GM18519 (cell line): Measurements from ENCODE around the gene PBX4.

Source experiments
- ATAC-seq: cut with Tn5 transposase; IDR thresholded peaks from one replicate; pipeline ENCODE4 v1.9.1; 2021; ENCODE audit warnings: mild to moderate bottlenecking, moderate library complexity; ENCODE audit not compliant: unreplicated experiment, low FRiP score

PBX4 gene

DNA sequence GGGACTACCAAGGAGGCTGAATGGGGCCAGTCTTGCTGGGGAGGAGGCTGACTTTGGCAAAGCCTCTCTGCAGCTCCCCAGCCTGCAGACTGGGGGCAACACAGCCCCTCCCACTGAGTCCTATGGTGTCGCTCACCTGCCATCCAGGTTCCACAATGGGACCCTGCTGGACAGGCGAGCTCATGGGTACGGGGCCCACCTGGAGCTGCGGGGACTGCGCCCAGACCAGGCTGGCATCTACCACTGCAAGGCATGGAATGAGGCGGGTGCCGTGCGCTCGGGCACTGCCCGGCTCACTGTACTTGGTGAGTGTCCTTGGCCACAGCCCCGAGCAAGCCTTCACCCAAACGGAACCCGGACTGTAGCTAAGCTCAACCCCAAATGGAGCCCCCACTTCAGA, 75.4 kb downstream of the PBX4 start:
- ATAC-seq = no peak

GRCh38 chr19:19542507-19542906, 76.0 kb downstream of the PBX4 start:
- no peak for ATAC-seq

DNA sequence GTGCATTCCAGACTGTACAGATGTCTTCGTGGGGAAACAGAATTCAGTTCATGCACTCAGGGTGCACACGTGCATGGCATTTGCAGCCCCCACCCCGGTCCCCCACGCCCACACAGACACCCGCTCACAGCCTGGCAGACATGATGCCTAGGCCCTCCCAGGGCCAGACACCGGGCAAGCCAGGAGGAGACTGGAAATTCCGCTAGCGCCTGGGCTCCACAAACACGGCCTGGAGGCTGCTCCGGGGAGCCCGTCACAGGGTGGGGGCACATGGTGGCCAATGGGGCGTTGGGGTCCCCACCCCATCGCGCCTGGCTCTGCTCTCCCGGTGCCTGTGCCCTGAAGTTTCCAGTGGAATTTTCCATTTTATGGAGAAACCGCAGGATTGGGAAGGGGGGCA, 76.9 kb downstream of the PBX4 start:
- ATAC-seq = no peak

DNA sequence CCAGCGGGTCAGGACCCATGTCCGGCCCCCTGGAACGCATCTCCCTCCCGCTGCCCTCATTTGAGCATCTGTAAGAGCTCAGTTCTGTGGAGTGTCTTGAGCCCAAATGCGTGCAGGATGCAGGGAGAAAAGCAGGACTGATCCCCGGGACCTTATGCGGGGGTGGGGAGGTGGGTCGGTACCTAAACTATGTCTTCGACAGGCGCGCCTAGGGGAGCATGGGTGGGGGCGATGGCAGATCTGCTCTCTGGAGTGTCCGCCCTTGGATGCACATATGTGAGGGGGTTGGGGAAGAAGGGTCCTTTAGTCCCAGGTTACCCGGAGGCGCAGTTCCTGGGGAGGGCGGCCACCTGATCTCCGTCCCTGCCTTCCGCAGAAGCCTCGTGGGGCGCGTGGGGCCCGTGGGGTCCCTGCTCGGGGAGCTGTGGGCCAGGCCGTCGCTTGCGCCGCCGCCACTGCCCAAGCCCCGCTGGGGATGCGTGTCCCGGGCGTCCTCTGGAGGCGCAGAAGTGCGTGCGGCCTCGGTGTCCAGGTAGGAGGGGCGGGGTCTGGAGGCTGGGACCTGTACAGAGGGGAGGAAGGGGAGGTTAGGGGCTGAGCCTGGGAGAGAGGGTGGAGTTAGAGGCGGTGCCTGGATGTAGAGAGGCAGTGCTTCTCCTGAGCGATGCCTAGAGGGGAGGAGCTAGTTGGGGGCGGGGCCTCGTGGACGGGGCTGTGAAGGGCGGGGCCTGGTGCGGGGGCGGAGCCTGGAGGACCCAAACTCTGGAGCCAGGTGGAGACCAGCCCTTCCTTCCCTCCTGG, 77.6 kb downstream of the PBX4 start:
- ATAC-seq = no peak

- ATAC-seq = no peak
These were observed 78.3 kb downstream of the PBX4 start for GRCh38 chr19:19540064-19540714.

DNA sequence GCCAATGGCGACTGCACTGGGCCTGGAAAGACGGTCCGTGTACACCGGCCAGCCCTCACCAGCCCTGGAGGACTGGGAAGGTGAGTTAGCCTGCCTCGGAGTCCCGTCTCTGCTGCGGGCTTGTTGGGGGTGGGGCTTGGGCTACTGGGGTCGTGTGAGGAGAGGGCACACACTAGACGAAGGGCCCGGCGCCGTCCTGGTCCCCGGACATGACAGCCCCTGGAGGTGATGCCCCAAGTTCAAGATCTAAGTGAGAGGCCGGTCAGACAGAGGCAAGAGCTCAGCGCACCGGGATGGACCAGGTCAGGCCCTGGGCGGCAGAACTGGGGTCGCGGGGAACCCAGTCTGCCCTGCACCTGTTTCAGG, 78.8 kb downstream of the PBX4 start:
- no peak for ATAC-seq

DNA sequence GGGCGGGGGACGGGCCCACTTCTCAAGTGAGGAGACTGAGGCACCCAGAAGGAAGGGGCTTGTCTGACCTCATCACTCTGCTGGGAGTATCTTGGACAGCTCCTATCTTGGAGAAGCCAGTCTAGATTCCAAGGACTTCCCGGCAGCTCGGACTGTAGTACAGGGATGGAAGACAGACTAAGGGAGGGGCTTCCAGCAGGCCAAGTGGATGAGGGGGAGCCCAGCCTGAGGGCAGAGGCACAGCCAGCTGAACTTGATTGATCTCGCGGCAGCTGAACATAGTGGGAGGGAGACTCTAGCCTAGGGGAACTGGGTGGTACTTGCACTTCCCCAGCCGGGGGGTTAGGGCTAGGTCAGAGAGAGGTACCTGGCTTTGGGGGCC, 79.7 kb downstream of the PBX4 start:
- ATAC-seq = no peak

DNA sequence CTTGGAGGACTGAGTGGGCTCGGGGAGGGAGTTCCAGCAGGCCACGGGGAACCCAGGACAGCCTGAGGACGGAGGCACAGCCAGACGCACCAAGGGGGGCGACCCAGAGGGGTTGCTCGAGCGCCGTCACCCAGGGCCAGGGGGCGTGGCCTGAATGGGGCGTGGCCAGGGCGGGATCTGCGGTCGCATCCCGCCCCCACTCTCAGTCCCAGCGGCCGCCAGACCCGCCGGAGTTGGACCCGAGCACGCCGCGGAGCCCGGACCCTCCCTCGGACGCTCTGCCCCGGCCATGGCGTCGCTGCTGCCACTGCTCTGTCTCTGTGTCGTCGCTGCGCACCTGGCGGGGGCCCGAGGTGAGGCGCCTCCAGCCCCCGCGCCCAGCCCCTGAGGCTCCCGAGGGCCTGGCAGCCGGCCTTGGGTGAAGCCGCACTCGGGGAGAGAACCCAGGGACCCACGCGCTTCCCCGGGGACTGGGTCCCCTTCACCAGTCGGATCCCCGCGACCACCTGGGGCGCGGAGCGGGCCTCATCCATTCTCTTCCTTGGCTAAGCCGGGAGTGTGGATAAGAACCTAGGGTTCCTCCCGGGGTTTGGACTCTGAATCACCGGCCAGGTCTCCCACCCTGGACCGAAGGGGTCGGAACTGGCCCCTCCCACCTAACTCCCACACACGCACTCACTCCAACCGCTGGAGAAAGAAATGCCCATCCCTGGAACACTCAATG, 80.3 kb downstream of the PBX4 start, which contains the start of gene CILP2:
Gene CILP2 (plus strand): TSS at position 205 of the 724 bp plus-strand sequence. CDS start 85 bp downstream, at position 290.
- no peak for ATAC-seq

DNA sequence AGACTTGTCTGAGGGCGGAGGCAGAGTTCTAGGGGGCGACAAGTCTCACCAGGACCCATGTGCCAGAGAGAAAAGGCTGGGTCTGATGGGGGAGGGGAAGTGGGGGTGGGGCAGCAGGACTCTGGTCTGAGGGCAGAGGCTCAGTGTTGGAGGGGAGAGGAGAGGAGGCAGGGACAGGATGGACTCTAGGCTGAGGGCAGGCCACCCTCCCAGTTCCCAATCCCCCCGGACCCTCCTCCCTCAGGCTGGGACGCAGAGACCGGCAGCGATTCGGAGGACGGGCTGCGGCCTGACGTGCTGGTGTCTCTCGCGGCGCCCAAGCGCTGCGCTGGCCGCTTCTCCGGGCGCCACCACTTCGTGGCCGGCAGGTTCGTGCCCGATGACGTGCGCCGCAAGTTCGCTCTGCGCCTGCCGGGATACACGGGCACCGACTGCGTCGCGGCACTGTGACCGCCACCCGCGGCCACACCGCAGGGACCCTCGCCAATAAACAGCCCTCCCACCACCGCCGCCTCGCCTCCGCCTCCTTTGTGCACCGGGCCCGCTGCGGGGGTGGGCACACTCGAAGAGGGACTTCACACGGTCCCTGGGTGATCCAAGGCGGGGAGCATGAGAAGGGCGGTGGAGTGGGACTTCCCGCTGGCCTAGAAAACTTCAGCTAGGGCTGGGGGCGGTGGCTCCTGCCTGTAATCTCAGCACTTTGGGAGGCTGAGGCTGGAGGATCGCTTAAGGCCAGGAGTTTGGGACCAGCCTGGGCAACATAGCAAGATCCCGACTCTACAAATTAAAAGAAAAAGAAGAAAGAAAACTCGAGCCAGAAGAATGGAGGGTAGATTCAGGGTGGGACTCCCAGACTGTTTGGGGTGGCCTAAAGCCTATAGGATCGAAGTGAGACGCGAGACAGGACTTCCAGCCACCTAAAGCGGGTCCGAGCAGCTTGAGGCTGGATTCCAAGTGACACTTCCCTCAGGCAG, 81.1 kb downstream of the PBX4 start:
- no peak for ATAC-seq

DNA sequence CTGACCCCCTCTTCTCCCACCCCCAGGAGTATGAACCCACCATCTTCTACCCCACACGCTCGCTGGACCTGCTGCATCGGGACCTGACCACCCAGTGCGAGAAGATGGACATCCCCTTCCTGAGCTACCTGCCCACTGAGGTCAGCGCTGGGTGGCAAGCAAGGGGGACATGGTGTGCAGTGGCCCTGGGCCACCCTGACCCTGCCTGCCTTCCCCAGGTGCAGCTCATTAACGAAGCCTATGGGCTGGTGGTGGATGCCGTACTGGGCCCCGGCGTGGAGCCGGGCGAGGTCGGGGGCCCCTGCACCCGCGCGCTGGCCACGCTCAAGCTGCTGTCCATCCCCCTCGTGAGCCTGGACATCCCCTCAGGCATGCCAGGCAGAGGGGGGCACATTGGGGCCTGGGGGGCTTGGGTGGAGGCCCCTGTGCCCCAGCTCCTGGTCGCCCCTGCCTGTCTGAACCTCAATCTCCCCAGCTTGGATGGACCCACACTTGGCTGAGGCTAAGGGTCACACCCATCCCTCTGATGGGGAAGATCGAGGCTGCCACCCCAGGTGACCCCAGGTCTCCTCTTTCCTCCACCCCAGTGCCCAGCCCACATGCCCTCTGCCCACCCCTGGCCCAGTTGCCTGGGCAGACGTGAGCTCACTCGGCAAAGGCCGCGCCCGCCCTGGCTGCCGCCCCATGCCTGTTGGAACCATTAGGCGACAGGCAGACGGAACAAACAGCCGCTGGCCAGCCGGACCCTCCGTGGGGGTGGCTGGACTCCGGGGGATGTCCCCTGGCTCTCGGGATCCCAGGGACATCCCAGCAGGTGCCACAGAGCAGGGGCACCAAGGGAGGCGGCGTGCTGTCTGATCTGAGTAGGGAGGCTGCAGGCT, 82.9 kb downstream of the PBX4 start:
- ATAC-seq = no peak

- no peak for ATAC-seq
These were observed 83.8 kb downstream of the PBX4 start for GRCh38 chr19:19534556-19535265.

DNA sequence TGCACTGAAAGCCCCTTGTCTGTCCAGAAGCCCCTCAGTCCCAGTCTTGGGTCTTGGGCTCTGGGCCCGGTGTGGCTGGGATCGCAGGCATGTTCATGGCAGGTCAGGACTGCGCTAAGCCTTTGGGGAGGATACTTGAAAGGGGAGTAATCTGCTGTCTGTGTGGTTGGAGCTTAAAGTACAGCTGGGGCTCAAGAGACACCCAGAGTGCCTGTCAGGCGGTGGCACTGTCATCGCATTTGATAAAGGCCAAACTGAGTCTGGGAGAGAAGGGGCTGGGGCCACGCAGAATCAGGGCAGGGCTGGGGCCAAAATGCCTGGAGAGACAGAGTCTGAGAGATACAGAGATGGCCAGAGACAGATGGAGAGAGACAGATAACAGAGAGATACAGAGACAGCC, 84.6 kb downstream of the PBX4 start:
- no peak for ATAC-seq

GRCh38 chr19:19532806-19533701, 85.4 kb downstream of the PBX4 start:
- ATAC-seq = no peak

- ATAC-seq = no peak
These were observed 86.3 kb downstream of the PBX4 start for GRCh38 chr19:19531951-19532805.

DNA sequence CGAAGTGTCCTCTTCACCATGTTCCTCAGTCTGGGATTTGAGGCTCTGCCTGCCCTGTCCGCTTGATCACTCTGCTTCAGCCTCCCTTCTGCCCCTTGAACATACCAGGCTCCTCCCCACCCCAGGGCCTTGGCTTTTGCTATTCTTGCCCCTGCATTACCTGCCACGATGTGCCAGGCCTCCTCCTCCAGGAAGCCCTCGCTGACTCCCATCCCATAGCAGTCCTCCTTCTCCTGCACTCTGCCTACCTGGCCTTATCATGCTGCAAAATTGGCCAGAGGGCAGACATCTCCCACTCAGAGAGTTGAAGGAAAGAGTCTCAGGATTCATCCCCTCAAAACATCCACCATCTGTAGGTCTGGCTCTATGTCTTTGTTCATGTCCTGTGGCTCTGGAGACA, 87.6 kb downstream of the PBX4 start:
- no peak for ATAC-seq

- ATAC-seq = no peak
These were observed 88.1 kb downstream of the PBX4 start for GRCh38 chr19:19530423-19530804.
